ELF-1 (cell line): ENCODE measurements around the gene SEC22B.
"Not testable (repeated sequence)": the region's sequence is repeated elsewhere in the genome, so short reads cannot be mapped to it uniquely, and the experiment has no call there.

Experiments used
- DNase-seq: peaks from one replicate; pipeline ENCODE4 v3.0.0-alpha.2; 2016; ENCODE audit warnings: low read depth, low spot score

SEC22B gene

GRCh38 chr1:120116094-120116493 lies 60.2 kb downstream of the SEC22B start:
- DNase-seq, result not testable (repeated sequence)

GRCh38 chr1:120113134-120113533 lies 63.2 kb downstream of the SEC22B start:
- DNase-seq, result not testable (repeated sequence)

- not testable (repeated sequence) for DNase-seq
Measured at GRCh38 chr1:120112212-120112611, 64.1 kb downstream of the SEC22B start.

GRCh38 chr1:120111771-120112170 lies 64.5 kb downstream of the SEC22B start:
- not testable (repeated sequence) for DNase-seq

GRCh38 chr1:120111008-120111407 lies 65.3 kb downstream of the SEC22B start:
- not testable (repeated sequence) for DNase-seq

- DNase-seq, result not testable (repeated sequence)
Measured at GRCh38 chr1:120109656-120110055, 66.7 kb downstream of the SEC22B start.

GRCh38 chr1:120109180-120109579 lies 67.1 kb downstream of the SEC22B start:
- not testable (repeated sequence) for DNase-seq

GRCh38 chr1:120105288-120105687 lies 71.0 kb downstream of the SEC22B start:
- DNase-seq, result not testable (repeated sequence)

GRCh38 chr1:120103768-120104167 lies 72.6 kb downstream of the SEC22B start:
- DNase-seq, result not testable (repeated sequence)

- not testable (repeated sequence) for DNase-seq
Measured at GRCh38 chr1:120101593-120101992, 74.7 kb downstream of the SEC22B start.
